Fibroblast of villous mesenchyme (primary cell): Measurements from ENCODE around the gene ZBTB5. TPM values are rescaled to one million over a fixed set of nuclear protein-coding genes. Genes with fewer than 3 reads are reported as not detected.
A peak's percentile ranks its signal among the peaks of the same experiment; 100 is the strongest.

Experiments used
- DNase-seq: peaks from one replicate; pipeline ENCODE4 v3.0.0-alpha.2; 2010; ENCODE audit warnings: low read depth
- H3K4me3 ChIP-seq: 2 replicates; pipeline ENCODE4 v1.5.1; 2011; ENCODE audit warnings: low read depth, mild to moderate bottlenecking, low read length
- CTCF ChIP-seq: IDR thresholded peaks from 2 replicates; pipeline ENCODE4 v1.5.1; 2012; ENCODE audit warnings: low read depth, mild to moderate bottlenecking, low read length; ENCODE audit not compliant: insufficient read depth
- total RNA-seq: library from RNA; depleted of rRNA; stranded (reverse); fragments of >200 nt; gene quantifications from 2 replicates; pipeline ENCODE4 v1.2.3, GENCODE V29; 2012

Gene ZBTB5
- total RNA-seq, 1 donor, result 12.5 TPM

GRCh38 chr9:37454238-37454637 lies 11.0 kb downstream of the ZBTB5 start:
- no peak overlapping the region for H3K4me3 ChIP-seq
- TF ChIP-seq CTCF, result no peak
- DNase-seq, result no peak

- no peak for DNase-seq
- H3K4me3 ChIP-seq, result no peak overlapping the region
- no peak for TF ChIP-seq CTCF
Measured at GRCh38 chr9:37453827-37454226, 11.4 kb downstream of the ZBTB5 start.

GRCh38 chr9:37452611-37453010 lies 12.6 kb downstream of the ZBTB5 start:
- no peak for TF ChIP-seq CTCF
- H3K4me3 ChIP-seq, result no peak overlapping the region
- no peak for DNase-seq

GRCh38 chr9:37451628-37452027 lies 13.6 kb downstream of the ZBTB5 start:
- no peak overlapping the region for H3K4me3 ChIP-seq
- no peak for DNase-seq
- no peak for TF ChIP-seq CTCF

- no peak for DNase-seq
- TF ChIP-seq CTCF, result no peak
- no peak overlapping the region for H3K4me3 ChIP-seq
Measured at GRCh38 chr9:37449862-37450632, 15.2 kb downstream of the ZBTB5 start.

GRCh38 chr9:37447111-37447510 lies 18.1 kb downstream of the ZBTB5 start:
- no peak for TF ChIP-seq CTCF
- H3K4me3 ChIP-seq, result no peak overlapping the region
- DNase-seq, result no peak

GRCh38 chr9:37446401-37446800 lies 18.8 kb downstream of the ZBTB5 start:
- TF ChIP-seq CTCF, result no peak
- peak; percentile 55 for DNase-seq

More at GRCh38 chr9:37446401-37446800, 18.8 kb downstream of the ZBTB5 start:
- no peak overlapping the region for H3K4me3 ChIP-seq
